Transverse colon (tissue), 4 donors: Measurements from ENCODE around the gene TTC21A.

Source experiments
- CTCF ChIP-seq, 5 experiments: fragments of 200-600 bp in 3 of 5; fragments of 450-650 bp in 2 of 5; sonication (generic) in 3 of 5; IDR thresholded peaks; 1 replicate in 2 of 5; 2 replicates in 3 of 5; pipeline ENCODE4 v1.5.1; 2016 to 2017; ENCODE audit warnings: antibody characterized with exemption in 5 of 5, inconsistent platforms in 3 of 5, mild to moderate bottlenecking in 2 of 5, moderate library complexity in 1 of 5
- EP300 ChIP-seq: sonication (generic); formaldehyde crosslinking; IDR thresholded peaks from one replicate; pipeline ENCODE4 v1.6.1; 2017; ENCODE audit warnings: antibody characterized with exemption, low read depth
- POLR2A ChIP-seq: fragments of 450-650 bp; IDR thresholded peaks from one replicate; pipeline ENCODE4 v1.6.1; 2016; ENCODE audit warnings: antibody characterized with exemption, mild to moderate bottlenecking, moderate library complexity
- POLR2AphosphoS5 ChIP-seq, 3 donors: sonication (generic); formaldehyde crosslinking; IDR thresholded peaks; one replicate each; pipeline ENCODE4 v1.6.1; 2016; ENCODE audit warnings: antibody characterized with exemption in 3 of 3

GRCh38 chr3:39176025-39176714, 68.7 kb downstream of the TTC21A start:
- TF ChIP-seq CTCF (IDR thresholded peaks at IDR 0.05) (no peak), POLR2A (no peak), POLR2AphosphoS5 (IDR thresholded peaks at IDR 0.05) (no peak), EP300 (no peak)
